GM12891 (cell line): ENCODE results near the gene ATP6V0C.
A peak's percentile ranks its signal among the peaks of the same experiment; 100 is the strongest.

Experiments used
- DNase-seq: peaks from one replicate; pipeline ENCODE4 v3.0.0; 2011; ENCODE audit warnings: low spot score; ENCODE audit not compliant: insufficient read length
- FAIRE-seq: peaks from 2 replicates; lab custom pipeline; 2011; peaks lifted over from hg19 to GRCh38; lab: Jason Lieb, UNC
- PAX5 ChIP-seq: IDR thresholded peaks from 2 replicates; pipeline ENCODE4 v1.6.1; 2011; ENCODE audit warnings: low read length, moderate library complexity, mild to moderate bottlenecking; ENCODE audit not compliant: insufficient read depth, severe bottlenecking
- POLR2A ChIP-seq: IDR thresholded peaks from 2 replicates; pipeline ENCODE4 v1.6.1; 2011; ENCODE audit warnings: low read depth, low read length, control low read depth
- POLR2AphosphoS5 ChIP-seq: IDR thresholded peaks from 2 replicates; pipeline ENCODE4 v1.6.1; 2011; ENCODE audit warnings: low read depth, low read length, control low read depth
- POU2F2 ChIP-seq: IDR thresholded peaks from 2 replicates; pipeline ENCODE4 v1.6.1; 2011; ENCODE audit warnings: low read depth, mild to moderate bottlenecking, control low read depth, low read length, moderate library complexity
- SPI1 ChIP-seq: IDR thresholded peaks from 2 replicates; pipeline ENCODE4 v1.6.1; 2011; ENCODE audit warnings: low read depth, low read length, control low read depth
- TAF1 ChIP-seq: IDR thresholded peaks from 2 replicates; pipeline ENCODE4 v1.6.1; 2011; ENCODE audit warnings: low read depth, low read length, control low read depth

Gene ATP6V0C

DNA sequence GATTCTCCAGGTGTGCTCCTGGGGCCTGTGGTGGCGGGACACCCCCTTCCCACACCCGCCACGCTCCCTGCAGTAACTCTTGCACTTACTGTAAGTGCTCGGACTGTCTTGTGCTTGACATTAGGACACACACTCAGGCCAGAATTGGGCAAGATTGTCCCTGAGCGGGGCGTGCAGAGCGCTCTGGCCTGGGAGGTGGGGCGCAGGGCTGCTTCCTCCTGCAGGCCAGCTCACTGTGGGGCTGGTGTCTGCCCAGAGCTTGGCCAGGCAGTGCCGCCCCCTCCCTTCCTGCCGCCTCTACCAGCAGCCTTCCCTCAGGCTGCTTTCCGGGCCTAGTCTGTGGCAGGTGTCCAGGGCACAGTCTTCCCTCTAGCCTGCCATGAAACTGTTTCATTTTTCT lies 6.1 kb upstream of the ATP6V0C start:
- DNase-seq, result no peak
- TF ChIP-seq TAF1 (no peak), POU2F2 (no peak), POLR2A (no peak), POLR2AphosphoS5 (no peak), PAX5 (no peak), SPI1 (no peak)
- peak; percentile 90 for FAIRE-seq

DNA sequence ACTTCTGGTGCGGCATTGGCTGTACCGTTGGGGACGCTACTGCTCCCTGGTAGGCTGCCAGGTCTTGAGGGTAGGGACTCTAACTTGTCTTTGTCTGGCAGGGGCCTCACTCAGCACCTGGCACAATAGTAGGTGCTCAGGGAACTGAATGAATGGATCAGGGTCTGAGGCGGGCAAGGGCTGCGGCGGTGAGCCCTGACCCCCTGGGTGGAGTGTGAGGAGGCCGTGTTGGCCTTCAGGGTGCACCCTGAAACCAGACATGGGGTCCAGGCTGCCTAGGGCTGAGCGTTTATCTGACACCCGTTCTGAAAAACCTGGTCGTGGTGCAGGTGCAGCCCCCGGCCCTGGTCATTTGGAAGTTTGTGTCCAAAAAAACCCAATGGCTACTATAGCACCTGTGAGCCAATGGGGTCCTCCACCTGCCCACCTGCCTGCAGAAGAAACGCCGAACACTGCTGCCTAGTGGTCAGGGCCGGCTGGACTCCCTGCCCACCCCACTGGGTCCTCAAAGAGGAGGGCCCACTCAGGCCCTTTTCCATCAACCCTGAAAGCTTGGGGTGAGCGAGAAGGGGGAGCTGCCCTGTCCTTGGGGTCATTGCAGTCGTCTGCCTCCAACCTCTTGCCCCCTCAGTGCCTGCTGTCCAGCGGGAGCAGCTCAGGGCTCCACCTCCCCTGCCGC lies 4.9 kb upstream of the ATP6V0C start:
- no peak for DNase-seq
- TF ChIP-seq POLR2A (no peak), TAF1 (no peak), PAX5 (no peak), POU2F2 (no peak), POLR2AphosphoS5 (no peak), SPI1 (no peak)
- peak; percentile 51 for FAIRE-seq

DNA sequence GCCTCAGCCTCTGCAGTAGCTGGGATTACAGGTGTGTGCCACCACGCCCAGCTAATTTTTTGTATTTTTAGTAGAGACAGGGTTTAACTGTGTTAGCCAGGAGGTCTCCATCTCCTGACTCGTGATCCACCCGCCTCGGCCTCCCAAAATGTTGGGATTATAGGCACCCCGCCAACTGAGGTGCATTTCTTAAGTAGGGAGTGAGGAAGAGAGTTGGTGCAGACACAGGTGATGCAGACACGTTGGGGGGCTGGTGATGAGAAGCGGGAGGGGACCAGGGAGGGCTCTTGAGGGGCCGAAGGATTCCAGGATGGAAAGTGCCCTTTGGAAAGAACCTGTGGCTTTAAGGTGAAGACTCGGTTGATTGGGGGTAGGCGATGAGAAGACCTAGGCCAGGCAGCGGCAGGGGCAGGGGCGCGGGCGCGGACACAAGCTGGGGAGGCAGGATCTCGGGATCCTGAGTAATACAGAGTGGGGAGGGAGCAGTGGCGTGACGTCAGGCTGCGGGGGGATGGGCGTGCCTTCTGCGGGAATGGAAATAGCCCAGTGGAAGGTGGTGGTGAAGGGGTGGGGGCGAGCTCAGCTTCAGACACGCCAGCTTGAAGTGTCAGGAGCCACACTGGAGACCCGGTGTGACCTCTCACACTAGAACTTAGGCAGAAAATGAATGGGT lies 2.5 kb upstream of the ATP6V0C start:
- FAIRE-seq (no peak), DNase-seq (no peak)
- TF ChIP-seq POLR2A (no peak), SPI1 (no peak)

DNA sequence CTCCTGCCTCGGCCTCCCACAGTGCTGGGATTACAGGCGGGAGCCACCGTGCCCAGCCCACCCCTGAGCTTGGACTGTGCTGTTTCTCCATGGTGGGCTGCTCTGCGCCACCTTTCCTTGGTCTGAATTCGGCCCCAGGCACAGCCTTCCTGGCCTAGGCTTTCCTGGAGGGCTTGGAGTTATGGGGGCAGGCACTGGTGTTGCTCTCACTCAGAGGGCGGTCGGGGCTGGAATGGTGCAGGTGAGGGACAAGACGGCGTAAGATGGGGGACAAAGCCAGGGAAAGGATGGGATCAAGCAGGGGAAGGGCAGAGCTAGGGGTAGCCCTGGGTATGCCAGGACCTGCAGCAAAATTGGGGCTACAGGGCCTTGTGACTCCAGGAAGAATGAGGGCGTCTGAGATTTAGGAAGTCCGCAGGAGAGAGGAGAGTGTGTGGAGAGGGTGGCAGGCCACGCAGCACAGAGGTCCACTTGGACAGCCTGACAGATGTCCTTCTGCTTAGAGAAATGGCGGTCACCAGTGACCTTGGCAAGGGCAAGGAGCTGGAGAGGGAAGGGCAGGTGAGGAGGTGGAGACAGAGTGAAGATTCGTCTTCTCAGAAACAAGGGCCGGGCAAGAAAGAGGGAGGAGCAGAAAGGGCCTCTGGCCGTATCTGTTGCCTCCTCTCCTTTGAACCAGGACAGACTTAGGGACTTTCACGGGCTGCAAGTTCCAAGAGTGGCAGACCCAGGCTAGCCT lies 1.6 kb upstream of the ATP6V0C start:
- DNase-seq (no peak), FAIRE-seq (no peak)
- TF ChIP-seq POLR2A (no peak), POLR2AphosphoS5 (no peak), POU2F2 (no peak), TAF1 (no peak), PAX5 (no peak), SPI1 (no peak)

DNA sequence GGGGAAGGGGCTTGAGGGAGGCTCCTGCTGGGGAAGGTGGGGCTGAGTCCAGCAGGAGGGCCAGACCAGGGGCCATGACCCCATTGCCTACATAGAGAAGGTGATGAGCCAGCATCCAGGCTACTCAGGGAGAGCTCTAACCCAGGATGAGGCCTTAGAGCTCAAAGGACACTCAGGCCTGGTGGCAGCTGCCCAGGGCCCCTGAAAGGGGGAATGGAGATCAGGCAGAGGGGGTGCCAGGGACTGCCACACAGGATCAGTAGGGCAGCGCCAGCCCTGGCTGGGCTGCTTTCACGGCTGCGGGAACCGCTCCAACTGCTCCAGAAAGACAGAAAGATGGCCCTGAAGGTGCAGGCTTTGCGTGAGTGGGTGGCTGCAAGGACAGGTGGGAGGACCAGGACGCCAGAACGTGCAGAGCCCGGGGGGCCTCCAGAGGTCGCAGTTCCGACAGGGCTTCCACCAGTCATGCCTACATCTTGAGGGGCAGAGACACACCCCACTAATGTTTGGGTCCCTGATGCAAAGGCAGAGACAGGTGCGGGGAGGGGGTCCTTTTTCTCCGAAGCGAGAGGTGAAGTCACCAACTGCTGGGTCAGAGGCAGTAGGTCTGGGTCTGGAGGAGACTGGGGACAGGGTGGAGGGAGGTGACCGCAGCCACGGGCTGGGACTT lies 882 bp upstream of the ATP6V0C start:
- TF ChIP-seq PAX5 (no peak), POLR2AphosphoS5 (no peak), TAF1 (no peak), POLR2A (no peak), POU2F2 (no peak), SPI1 (no peak)
- DNase-seq (no peak), FAIRE-seq (peak; percentile 31)

DNA sequence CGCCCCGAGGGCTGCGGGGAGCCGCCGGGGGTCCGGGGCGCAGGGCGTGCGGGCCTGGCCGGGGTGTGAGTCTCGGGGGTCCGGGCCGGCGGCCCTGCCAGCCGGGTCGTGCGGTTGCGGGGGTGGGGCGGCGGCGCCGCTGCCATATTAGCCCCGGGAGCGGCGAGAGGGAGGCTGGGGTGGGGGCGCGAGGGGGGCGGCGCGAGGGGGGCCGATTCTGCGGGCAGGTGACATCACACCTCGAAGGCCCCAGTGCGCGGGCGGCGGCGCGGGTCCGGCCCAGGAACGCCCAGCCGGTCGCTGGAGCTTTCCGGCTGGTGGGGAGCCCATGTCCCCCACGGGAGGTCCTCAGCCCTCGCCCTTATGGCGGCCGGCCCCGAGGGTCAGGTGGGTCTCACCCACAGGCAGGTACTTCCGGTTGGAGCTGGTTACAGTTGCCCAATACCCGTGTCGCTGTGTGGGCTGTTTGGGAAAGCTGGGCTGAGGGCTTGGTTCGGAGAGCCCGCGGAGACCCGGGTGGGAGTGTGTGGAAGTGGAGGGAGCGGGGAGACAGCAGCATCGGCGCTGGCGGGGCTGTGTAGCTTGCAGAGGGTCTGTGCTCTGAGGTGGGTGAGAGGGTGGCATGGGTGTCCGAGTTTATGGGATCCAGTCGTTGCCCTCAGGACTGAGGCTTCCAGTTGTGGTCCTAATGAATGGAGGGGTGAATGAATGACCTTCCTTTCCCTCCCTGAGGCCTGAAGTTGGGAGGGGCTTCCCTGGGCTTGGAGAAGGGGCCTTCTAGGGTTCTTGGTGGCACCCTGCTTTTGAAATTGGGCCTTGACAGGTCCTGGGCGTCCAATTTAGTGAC lies 804 bp downstream of the ATP6V0C start:
- FAIRE-seq, result no peak
- TF ChIP-seq POU2F2, result no peak
- TF ChIP-seq TAF1, result no peak
- no peak for TF ChIP-seq PAX5
- TF ChIP-seq POLR2A, result no peak
- no peak for TF ChIP-seq SPI1
- TF ChIP-seq POLR2AphosphoS5, result no peak; the same call in 1 of the 2 replicates

DNA sequence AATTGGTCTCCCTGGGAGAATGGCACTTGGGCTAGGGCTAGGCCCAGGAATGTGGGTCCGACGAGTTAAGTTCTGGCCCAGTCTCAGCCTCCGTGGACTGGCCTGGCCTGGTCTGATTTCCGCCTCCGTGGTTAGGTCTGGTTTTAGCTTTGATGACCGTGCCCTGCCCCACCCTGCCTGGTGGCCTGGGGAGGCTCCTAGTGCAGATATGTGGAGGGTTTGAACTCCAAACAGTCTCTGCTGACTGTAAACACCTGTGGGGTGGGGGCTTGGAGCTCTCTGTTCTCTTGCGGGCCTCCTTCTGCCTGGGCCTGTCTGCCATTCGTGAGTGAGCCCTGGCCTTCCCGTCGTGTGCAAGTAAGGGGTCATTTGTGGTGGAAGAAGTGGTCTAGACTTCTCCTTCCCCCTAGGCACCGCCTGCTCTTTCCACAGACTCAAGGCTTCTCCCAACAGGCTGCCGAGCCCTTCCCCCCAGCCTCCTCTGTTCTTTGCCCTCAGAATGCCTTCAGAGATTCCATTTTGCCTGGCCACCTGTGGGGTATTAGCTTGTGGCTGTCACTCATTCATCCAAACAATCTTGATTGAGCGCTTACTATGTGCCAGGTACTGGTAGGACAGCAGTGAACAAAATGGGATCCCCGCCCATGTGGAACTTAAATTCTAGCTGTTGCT lies 1.6 kb downstream of the ATP6V0C start:
- no peak for TF ChIP-seq SPI1
- no peak for TF ChIP-seq POLR2A
- TF ChIP-seq POU2F2, result no peak
- no peak for TF ChIP-seq PAX5
- no peak for TF ChIP-seq TAF1
- no peak for TF ChIP-seq POLR2AphosphoS5
- FAIRE-seq, result no peak
- DNase-seq, result no peak

More for the DNA sequence above, 804 bp downstream of the ATP6V0C start:
- no peak for DNase-seq
